ENCODE results near the gene SRSF3.
"Not testable (repeated sequence)": the region's sequence is repeated elsewhere in the genome, so short reads cannot be mapped to it uniquely, and the experiment has no call there.

SRSF3 gene

DNA sequence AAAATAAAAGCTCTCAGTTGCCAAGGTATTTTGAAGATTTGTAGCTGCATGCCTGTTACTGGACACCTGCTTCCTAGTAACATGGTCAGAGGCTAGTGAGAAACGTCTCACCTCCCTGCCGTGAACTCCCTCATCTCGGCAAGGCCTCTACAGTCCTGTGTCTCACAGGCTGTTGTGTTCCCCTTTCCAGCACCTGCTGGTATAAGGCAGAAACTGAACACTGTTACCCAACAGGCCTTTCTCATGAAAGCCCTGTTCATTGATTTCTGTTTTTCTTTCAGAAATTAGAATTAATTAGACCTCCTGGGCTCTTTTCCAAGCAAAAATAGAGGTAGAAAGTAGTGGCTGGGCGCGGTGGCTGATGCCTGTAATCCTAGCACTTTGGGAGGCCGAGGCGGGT lies 17.6 kb upstream of the SRSF3 start:
- DNase-seq, result no peak

DNA sequence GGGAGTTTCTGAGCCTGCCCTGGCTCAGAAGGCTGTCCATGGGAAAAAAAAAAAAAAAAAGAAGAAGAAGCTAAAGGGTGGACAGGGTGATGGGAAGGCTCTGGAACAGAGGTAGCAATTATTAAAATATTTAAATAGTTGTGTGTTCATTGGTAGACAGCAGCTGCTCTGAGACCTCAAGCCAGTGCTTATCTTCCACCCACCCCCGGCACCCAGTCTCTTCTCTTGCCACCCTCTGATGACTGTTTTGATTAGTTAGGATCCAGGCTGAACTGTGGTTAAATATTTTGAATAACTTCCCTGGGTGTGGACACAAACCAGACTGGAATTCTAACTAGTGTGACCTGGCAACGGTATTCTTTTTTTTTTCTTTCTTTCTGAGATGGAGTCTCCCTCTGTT lies 16.9 kb upstream of the SRSF3 start:
- no peak for DNase-seq

DNA sequence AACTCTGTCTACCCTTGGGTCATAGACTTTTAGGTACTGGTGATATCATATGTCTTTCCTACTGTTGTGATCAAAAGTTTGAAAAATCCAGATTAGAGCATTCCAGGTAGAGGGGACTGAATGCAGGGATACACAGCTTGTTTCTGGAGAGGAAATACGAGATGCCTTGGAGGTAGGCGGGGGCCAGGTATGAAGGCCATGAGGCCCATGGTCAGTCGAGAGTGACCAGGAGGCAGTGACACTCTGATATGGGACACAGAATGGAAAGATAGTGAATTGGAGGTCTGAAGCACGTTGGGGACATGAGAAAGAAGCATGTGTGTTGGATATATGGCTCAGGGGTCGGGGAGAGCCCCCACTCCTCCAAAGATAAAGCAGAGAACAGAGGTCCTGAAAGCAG lies 16.1 kb upstream of the SRSF3 start:
- DNase-seq, result no peak

DNA sequence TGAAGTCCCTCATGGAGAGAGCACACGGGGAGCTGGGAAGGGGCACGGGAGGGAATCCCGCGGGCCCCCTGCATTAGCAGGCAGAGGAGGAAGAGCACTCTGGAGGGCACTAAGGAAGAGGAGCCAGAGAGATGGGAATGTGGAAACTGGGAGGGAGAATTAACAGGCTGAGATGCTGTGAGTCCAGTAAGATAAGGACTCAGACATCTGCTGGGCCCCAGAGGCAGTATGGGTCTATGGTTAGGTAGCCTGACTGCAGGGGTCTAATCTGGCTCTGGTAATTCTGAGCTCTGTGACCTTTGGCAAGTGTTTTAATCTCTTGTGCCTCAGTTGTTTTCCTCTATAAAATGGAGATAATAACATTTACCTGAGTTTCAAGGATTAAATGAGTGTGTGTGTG lies 15.7 kb upstream of the SRSF3 start:
- no peak for DNase-seq

DNA sequence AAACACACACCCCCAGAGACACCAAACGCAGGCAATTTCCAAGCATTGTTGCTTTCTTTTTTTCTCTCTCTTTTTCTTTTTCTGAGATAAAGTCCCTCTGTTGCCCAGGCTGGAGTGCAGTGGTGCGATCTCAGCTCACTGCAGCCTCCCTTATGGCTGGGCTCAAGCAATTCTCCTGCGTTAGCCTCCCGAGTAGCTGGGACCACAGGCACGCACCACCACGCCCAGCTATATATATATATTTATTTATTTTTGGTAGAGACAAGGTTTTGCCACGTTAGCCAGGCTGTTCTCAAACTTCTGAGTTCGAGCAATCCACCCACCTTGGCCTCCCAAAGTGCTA lies 14.0 kb upstream of the SRSF3 start:
- no peak for DNase-seq

DNA sequence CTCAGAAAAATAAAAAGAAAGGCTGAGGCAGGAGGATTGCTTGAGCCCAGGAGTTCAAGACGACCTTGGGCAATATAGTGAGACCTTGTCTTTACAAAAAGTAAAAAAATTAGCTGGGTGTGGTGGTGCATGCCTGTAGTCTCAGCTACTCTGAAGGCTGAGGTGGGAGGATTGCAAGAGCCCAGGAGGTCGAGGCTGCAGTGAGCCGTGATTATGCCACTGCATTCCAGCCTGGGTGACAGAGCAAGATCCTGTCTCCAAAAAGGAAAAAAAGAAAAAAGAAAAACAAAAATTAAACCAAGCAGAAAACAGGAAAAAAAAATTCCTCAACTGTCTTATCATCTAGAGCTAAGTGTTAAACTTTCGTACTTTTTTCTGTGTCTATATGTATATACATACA lies 12.4 kb upstream of the SRSF3 start:
- no peak for DNase-seq

DNA sequence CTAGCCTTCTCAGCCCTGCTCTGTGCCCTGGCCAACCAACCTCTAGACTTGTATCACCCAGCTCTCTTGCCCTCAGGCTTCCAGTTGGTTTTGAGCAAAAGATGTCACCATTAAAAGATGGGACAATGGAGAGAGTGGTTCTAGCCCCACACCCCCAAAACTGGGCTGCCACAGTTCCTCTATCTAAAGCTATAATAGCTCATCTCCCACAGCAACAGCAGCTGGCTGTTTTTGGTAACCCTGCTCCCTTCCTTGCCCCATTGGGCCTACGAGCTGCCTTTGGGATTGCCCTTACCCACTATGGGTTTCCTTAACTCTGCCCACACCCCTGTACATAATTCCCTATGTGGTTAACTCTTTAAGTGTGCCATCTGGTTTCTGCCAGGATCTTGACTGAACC lies 7.6 kb upstream of the SRSF3 start:
- DNase-seq, result no peak

DNA sequence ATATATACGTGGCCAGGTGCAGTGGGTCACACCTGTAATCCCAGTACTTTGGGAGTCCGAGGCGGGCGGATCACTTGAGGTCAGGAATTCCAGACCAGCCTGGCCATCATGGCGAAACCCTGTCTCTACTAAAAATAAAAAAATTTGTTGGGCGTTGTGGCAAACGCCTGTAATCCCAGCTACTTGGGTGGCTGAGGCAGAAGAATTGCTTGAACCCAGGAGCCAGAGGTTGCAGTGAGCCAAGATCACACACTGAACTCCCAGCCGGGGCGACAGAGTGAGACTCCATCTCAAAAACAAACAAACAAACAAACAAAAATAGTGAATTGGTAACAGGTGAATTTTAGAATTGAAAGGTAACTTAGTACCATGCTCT lies 5.1 kb upstream of the SRSF3 start:
- DNase-seq, result not testable (repeated sequence)

DNA sequence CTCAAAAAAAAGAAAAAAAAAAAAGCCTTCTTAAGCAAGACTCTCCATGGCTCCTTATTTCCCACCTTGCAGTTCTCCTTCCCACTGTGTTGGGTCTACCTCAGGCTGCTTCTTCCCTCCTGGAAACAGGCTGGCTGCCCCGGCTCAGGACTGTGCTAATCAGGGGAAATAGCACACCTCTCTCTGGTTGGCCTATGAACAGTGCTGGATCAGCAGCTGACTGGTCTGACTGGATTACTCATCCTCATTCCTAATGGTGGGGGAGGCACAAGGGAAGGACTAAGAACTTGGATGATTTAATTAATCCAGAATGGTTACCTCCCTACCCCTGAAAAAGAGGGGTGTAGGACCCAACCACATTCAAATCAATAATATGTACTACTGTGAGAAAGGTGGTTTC lies 3.9 kb upstream of the SRSF3 start:
- DNase-seq, result no peak

DNA sequence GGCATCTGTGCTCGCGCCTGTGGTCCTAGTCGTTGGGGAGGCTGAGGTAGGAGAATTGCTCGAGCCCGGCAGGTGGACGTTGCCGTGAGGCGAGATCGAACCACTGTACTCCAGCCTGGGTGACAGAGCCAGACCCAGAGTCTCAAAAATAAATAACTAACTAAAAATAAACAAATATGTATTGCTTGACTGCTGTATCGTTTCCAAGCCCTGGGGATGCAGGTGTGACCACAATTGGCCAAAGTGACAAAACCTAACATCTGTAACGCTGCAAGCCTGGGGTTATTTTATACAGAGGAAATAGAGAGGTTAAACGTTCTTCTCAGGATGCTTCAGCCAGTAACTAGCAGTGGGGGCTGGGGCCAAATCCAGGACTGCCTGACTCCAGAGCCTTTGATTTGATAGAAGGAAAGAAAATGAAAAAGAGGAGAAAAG lies 1.9 kb upstream of the SRSF3 start:
- DNase-seq, result no peak

DNA sequence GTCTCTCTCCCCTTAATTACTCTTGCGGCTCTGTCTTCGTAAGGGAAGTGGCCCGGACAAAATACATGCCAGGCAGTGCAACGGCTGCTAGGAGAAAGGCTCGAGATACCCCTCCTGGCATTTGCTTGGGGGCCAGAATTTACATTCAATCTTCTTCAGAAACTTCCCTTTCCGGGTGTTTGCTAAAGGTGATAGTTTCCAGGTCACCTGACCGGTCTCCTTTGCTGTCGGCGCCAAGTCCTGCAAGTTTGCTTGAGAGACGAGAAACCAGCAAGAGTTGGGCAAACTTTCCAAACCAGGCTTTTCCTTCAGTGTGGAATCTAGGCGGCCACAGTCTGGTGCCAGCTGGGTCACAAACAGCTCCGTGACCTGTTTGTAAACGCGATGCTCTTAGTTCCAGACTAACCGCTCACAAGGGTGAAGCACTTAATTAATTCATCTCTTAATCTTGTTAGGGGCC lies 563 bp upstream of the SRSF3 start:
- peak; percentile 40 for DNase-seq

DNA sequence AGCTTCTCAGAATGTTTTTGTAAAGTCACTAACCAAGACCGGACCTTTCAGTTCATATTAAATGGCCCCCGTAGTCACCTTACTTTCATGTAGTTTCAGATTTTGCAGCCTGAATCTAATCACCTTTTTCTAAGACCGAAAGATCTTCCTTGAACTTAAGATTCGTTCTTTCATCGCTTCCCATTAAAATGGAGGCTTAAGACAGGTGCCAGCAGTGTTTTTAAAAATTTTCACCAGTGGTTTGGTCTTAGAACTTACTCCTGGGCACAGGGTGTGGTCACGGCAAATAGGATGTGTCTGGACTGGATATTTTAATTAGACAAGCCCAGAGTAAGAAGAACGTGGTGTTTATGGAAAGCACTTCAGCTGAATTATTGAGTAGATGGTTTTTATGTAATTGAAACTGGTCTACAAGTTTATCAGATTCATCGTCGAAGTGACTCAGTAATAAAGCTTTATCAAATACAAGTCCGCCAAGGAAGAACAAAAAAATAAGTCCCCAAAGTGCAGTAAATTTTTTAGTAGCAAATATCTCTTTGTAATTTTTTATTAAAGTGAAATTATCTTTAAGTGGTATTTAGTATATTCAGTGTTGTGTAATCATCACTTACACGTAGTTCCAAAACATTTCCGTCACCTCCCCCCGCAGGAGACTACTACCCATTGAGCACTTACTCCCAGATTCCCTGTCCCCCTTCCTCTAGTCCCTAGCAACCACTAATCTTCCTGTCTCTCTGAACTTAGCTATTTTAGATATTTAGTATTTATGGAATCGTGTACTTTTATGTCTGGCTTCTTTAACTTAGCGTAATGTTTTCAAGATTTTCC lies 868 bp downstream of the SRSF3 start:
- DNase-seq, result peak; percentile 33

DNA sequence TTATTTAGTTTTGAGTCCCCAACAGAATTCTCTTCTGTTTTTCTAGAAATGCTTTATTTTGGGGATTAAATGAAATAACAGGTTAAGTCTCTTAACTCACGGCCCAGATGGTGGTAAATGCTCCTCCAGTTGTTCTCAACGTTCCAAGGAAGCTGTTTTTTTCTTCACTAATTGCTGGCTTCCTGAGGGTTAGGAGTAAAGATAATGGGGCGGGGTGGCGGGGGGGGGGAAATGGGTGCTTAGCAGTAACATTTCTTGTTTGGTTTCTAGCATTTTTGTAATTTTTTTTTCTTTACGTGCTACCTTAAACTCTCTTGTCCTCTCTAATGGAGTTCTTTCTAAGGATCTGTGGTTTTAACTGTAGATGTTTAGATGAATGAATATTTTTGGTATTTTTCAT lies 2.2 kb downstream of the SRSF3 start:
- DNase-seq, result no peak

DNA sequence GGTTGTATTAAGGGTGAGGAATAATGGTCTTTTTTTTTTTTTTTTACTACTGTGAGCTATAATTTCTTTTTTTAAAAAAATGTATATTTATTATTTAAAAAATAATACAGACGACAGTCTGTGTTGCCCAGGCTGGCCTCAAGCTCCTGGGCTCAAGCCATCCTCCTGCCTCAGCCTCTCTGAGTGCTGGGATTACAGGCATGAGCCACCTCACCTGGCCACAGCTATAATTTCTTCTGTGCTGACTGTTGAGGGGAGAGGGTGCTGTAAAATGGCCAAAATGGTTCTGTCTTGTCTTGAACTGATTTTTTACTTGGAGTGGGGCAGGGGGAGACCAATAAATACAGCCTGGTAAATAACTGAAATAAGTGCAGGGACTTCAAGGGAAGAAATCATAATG lies 3.6 kb downstream of the SRSF3 start:
- DNase-seq, result no peak

DNA sequence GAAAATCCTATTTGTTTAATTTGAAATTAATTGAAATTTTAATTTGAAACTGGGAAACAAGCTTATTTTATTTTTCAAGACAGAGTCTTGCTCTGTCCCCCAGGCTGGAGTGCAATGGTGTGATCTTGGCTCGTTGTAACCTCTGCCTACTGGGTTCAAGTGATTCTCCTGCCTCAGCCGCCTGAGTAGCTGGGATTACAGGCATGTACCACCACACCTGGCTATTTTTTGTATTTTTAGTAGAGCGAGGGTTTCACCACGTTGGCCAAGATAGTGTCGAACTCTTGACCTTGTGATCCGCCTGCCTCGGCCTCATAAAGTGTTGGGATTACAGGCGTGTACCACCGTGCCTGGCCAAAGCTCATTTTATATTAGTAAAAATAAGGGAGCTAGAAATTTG lies 4.2 kb downstream of the SRSF3 start:
- DNase-seq, result no peak

DNA sequence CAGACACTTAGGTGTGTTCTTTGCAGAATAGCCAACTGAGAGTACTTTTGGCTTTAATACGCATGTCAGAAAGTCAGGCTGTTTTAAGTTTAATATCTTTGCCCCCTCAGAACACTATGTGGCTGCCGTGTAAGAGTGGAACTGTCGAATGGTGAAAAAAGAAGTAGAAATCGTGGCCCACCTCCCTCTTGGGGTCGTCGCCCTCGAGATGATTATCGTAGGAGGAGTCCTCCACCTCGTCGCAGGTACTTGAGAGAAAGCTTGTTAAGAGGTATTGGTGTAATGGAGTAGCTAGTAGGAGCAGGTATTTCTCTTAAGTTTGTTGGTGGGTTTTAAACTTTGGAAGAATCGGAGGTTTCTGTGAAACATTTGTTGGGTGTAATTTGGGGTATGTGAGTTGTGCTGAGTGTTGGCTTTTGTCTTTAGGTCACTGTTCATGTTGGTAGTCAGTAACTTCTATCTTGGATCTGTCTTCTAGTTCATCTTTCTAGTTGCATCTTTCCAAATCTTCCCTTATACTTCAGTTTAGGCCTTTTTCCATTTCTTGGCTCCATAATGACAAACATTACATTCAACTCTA lies 4.7 kb downstream of the SRSF3 start:
- no peak for DNase-seq

DNA sequence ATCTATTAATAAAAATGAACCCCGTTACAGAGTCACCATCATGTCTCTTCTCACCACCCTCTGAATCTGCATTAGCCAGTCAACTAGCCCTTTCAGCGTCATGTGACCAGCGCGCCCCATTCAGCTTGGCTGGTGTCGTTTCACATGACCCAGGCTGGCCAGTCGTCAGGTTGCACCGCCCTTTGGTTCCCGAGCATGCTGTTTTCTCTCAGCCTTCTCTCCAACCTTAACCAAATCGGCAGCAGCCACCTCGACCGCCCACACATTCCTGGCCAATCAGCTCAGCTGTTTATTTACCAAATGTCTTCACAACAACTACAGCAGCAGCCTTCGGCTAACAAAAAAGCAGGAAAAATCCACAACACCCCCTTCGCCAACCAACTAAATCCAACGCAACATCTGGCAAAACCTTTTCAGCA lies 5.6 kb downstream of the SRSF3 start:
- no peak for DNase-seq

DNA sequence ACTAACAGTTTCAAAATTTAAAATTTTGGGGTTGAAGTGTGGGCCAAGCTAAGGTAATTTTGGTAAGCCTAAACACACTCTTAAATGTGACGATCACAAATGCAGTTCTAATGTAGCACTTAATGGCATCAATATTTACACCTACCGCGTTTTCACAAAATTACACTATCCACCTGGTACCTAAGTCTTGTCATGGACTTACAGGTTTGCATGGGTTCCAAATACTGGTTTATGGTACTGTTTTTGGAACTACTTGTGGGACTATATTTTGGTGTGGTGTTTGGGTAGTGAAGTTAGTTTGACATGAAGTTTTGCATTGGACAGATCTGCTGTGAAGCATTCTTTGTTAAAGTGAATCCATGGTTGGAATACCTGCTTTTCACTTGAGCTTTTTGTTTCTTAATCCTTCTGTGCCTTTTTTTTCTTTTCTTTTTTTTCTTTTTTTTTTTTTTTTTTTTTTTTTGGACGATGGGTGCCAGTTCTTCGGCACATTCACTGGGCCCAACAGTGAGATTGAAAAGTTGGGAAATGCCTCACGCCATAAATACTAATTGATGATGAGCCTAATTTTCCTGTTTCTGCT lies 6.5 kb downstream of the SRSF3 start:
- DNase-seq, result no peak

DNA sequence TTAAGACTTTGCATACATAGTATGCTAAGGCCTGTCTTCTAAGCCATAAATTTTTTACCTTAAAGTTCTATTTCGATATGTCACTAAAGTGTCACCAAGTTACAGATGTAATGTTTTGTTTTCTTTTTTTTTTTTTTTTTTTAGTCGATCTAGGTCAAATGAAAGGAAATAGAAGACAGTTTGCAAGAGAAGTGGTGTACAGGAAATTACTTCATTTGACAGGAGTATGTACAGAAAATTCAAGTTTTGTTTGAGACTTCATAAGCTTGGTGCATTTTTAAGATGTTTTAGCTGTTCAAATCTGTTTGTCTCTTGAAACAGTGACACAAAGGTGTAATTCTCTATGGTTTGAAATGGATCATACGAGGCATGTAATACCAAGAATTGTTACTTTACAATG lies 7.7 kb downstream of the SRSF3 start:
- DNase-seq, result not testable (repeated sequence)

DNA sequence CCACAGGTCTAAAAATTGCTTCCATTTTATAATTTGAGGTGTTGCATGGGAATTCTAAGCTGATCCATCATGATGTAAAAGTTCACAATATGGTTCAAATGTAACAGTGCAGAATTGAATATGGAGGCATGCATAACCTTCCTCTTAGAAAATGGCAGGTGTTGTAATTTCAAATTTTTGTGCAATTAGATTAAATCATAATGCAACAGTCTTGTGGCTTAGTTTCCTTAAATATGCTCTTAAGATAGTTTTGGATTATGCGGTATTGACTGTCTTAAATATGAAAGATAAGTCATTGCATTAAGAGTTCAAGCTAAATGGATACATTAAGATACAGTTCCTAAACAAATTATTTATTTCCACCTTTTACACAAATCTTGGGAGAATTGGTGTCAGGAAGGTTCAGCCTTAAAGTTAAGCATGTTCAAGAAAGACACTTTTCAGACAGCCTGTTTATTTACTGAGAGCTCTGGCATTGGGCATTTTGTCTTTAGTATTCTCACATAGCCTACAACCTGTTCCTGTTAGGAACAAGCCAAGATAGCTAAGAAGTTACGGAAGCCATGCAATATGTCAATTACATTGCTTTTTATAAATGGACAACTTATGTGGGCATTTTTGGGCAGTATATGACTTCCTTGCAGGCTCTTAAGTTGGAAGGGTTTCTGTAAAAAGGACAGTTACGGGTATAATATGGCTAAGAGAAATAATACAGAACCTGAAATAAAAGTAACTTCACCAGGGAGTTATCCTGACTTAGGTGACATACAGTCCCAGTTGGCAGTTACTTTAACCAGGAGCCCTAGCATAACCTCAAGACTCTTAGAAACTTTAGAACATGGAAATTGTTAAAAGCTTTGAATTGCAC lies 9.3 kb downstream of the SRSF3 start:
- no peak for DNase-seq

DNA sequence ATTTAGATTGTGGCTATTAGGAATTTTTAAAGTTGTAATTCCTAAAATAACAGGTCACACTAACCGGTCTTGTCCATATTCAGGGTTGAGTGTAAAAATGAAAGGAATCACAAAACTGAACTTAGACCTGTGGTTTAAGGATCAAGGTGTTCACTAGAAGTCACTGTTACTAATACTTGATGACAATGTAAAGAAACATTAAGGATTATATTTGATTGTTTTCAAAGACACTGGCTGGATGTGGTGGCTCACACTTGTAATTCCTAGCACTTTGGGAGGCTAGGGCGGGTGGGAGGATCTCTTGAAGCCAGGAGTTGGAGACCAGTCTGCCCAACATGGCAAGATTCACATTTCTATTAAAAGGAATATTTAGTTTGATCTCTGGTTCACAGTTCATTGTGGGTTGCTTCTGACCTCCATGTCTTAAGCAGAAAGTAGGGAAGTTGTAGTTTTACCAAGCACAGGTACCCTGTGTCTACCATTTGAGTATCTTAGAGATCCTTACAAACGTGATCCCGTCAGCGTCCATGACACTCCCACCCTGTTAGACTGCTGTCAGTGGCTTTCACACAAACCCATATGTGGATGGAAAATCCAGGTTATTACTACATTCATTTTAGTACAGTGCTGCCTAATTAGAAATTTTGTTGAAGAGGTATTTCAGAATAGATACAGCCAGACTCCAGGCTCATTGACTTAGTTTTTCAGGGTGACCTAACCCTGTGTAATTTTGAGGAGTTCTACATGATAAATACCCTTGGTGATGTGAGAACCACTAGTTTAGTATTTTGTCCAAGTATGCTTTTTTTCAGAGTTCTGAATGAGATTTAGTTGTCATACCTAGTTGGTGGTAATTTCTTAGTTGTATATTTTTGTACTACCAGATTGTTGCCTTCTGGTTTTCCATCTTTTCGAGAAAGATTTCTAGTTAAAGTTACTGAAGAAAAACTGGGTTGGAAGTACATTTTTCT lies 10.2 kb downstream of the SRSF3 start:
- DNase-seq, result no peak

DNA sequence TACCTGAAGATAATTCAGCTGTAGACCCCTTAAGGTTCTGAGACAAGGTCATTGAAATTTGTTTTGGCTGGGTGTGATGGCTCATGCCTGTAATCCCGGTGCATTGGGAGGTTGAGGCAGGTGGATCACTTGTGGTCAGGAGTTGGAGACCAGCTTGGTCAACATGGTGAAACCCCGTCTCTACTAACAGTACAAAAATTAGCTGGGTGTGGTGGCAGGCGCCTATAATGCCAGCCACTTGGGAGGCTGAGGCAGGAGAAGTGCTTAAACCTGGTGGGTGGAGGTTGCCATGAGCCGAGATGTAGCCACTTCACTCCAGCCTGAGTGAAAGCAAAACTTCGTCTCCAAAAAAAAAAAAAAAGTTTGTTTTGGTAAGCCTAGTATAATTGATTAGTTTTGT lies 11.0 kb downstream of the SRSF3 start:
- DNase-seq, result no peak
